ENCODE results near the gene NUTF2.

DNA sequence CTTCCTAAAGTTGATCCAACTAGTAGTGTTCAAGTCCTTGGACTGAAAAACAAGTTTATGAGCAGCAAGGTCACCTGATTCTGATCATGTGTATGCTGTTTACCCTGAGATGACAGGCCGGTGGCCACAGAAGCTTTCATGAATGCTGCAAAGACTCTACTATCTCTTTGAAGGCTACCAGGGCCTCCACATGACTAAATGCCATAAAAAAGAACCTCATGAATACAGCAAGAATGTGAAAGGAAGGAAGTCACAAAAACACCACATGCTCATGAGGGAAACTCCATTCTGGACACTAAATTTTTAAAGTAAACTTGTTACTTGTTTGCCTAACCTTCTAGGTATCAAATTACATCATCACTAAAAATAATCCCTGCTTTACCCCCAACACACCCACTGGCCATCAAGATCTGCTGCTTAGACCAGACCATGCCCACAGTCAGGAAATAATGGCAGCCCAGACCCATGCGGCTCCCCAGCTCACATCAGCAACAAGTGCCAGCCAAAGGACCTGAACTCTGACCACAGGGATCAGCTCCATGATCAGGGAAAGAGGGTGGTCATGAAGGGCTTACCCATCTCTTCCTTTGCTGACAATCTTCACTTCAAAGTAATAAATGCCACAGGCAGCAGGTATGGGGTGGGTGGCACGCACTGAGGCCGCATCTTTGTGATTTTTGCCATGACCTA lies 41.7 kb upstream of the NUTF2 start:
- TF ChIP-seq GATA2 (IDR thresholded peaks at IDR 0.05; ENCODE audit: low read depth, low read length): no peak
- TF ChIP-seq GATA3 (IDR thresholded peaks at IDR 0.05; ENCODE audit: low read depth, low read length): no peak
